ENCODE data around the gene SNX3. TPM values are rescaled to one million over a fixed set of nuclear protein-coding genes. Genes with fewer than 3 reads are reported as not detected.

Gene SNX3
- total RNA-seq, 1 experiment from 2014 or later = 110 TPM

DNA sequence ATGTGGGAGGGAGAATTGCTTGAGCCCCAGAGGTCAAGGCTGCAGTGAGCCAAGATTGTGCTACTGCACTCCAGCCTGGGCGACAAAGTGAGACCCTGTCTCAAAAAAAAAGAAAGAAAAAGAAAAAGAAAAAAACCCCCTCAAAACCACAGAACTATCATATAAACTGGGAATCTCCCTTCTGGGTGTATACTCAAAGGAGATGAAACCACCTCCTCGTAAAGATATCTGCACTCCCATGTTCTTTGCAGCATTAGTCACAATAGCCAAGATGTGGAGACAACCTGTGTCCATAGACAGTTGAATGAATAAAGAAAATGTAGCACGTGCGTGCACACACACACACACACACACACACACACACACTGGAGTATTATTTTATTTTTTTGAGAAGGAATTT is 25.5 kb upstream of the SNX3 start:
- H3K9ac ChIP-seq (ENCODE audit: low read length) = no peak overlapping the region
- no peak overlapping the region for H3K27ac ChIP-seq (ENCODE audit: low read length)
- H2AFZ ChIP-seq (ENCODE audit: low read length) = no peak overlapping the region
- no peaks in the 10 kb centered on the region for H3K4me1 ChIP-seq (ENCODE audit: insufficient read depth, low read length)
- no peaks in the 10 kb centered on the region for H3K36me3 ChIP-seq (ENCODE audit: low read depth, low read length)
- intact Hi-C loops (cut with micrococcal nuclease) = no loop called here
- H3K4me2 ChIP-seq (ENCODE audit: low read length) = no peak overlapping the region
- no peak overlapping the region for H3K4me3 ChIP-seq (ENCODE audit: low read length)
- ATAC-seq (no peak), DNase-seq (no peak)
- H3K27me3 ChIP-seq (ENCODE audit: low read length) = no peaks in the 10 kb centered on the region
- no peaks in the 10 kb centered on the region for H3K9me3 ChIP-seq (ENCODE audit: low read length)
- H3F3A ChIP-seq (ENCODE audit: low read length, unreplicated experiment) = no peaks in the 10 kb centered on the region
- ChIA-PET CTCF (no interaction called here), POLR2A (ENCODE audit: unreplicated experiment) (no interaction called here)
- TF ChIP-seq, protein P1, sequence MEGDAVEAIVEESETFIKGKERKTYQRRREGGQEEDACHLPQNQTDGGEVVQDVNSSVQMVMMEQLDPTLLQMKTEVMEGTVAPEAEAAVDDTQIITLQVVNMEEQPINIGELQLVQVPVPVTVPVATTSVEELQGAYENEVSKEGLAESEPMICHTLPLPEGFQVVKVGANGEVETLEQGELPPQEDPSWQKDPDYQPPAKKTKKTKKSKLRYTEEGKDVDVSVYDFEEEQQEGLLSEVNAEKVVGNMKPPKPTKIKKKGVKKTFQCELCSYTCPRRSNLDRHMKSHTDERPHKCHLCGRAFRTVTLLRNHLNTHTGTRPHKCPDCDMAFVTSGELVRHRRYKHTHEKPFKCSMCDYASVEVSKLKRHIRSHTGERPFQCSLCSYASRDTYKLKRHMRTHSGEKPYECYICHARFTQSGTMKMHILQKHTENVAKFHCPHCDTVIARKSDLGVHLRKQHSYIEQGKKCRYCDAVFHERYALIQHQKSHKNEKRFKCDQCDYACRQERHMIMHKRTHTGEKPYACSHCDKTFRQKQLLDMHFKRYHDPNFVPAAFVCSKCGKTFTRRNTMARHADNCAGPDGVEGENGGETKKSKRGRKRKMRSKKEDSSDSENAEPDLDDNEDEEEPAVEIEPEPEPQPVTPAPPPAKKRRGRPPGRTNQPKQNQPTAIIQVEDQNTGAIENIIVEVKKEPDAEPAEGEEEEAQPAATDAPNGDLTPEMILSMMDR (conservative IDR thresholded peaks at IDR 0.05; ENCODE audit: low read depth, low read length) = no peak
- TF ChIP-seq EZH2 (IDR thresholded peaks at IDR 0.05; ENCODE audit: low read length, unreplicated experiment) (no peak), EZH2phosphoT487 (IDR thresholded peaks at IDR 0.05; ENCODE audit: borderline replicate concordance, low read length) (no peak)
- no peaks in the 10 kb centered on the region for H4K20me1 ChIP-seq (ENCODE audit: low read length)
- no TSS peak for BruUV-seq (replicated peaks)
- H3K79me2 ChIP-seq (ENCODE audit: low read length) = no peaks in the 10 kb centered on the region
- no peaks in the 10 kb centered on the region for H3K9me2 ChIP-seq (replicated peaks; ENCODE audit: low read length)

DNA sequence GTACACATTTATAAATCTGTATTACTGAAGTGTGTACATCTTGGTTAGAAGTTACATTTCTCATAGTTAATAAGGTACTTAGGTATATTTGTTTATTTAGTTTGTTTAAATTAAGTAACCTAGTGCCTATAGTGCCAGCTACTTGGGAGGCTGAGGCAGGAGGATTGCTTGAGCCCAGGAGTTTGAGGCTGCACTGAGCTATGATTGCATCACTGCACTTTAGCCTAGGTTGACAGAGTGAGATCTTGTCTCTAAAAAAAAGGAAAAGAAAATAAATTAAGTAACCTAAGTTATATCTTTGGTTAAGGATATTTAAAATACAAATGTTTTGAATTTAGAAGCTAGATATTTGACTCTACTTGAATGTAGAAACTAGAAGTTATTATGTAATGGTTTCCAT is 24.5 kb upstream of the SNX3 start:
- Histone ChIP-seq H3K4me1 (ENCODE audit: insufficient read depth, low read length) (no peaks in the 10 kb centered on the region), H3K79me2 (ENCODE audit: low read length) (no peaks in the 10 kb centered on the region), H3K4me3 (ENCODE audit: low read length) (no peak overlapping the region), H3K9me2 (replicated peaks; ENCODE audit: low read length) (no peaks in the 10 kb centered on the region), H3K36me3 (ENCODE audit: low read depth, low read length) (no peaks in the 10 kb centered on the region), H3F3A (ENCODE audit: low read length, unreplicated experiment) (no peaks in the 10 kb centered on the region), H3K4me2 (ENCODE audit: low read length) (no peak overlapping the region), H3K27me3 (ENCODE audit: low read length) (no peaks in the 10 kb centered on the region), H3K9me3 (ENCODE audit: low read length) (no peaks in the 10 kb centered on the region), H2AFZ (ENCODE audit: low read length) (no peak overlapping the region), H3K9ac (ENCODE audit: low read length) (no peak overlapping the region), H3K27ac (ENCODE audit: low read length) (no peak overlapping the region), H4K20me1 (ENCODE audit: low read length) (no peaks in the 10 kb centered on the region)
- ATAC-seq = no peak
- TF ChIP-seq, protein P1 (conservative IDR thresholded peaks at IDR 0.05; ENCODE audit: low read depth, low read length) = no peak
- no peak for TF ChIP-seq EZH2 (IDR thresholded peaks at IDR 0.05; ENCODE audit: low read length, unreplicated experiment)
- no peak for TF ChIP-seq EZH2phosphoT487 (IDR thresholded peaks at IDR 0.05; ENCODE audit: borderline replicate concordance, low read length)
- intact Hi-C loops (cut with micrococcal nuclease) = no loop called here
- no peak for DNase-seq
- ChIA-PET CTCF (no interaction called here), POLR2A (ENCODE audit: unreplicated experiment) (no interaction called here)
- BruUV-seq (replicated peaks) = no TSS peak

DNA sequence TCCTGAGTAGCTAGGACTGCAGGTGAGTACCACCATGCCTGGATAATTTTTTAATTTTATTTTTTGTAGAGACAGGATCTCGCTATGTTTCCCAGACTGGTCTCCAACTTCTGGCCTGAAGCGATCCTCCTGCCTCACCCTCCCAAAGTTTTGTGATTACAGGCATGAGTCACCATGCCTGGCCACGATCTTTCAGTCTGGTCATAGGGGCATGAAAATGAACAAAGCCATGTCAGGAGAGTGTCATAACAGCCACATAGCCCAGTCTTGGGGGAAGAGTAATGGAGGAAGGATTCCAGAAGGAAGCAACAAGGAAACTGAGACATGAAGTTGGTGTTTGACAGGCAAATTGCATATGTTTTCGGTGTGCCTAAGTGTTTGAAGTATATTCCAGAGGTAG is 17.0 kb upstream of the SNX3 start:
- Histone ChIP-seq H3K9ac (ENCODE audit: low read length) (no peak overlapping the region), H3K27ac (ENCODE audit: low read length) (no peak overlapping the region), H2AFZ (ENCODE audit: low read length) (no peak overlapping the region), H3K79me2 (ENCODE audit: low read length) (no peaks in the 10 kb centered on the region), H3K36me3 (ENCODE audit: low read depth, low read length) (no peaks in the 10 kb centered on the region), H3K27me3 (ENCODE audit: low read length) (no peaks in the 10 kb centered on the region), H3K9me3 (ENCODE audit: low read length) (no peaks in the 10 kb centered on the region), H3K4me2 (ENCODE audit: low read length) (no peak overlapping the region), H4K20me1 (ENCODE audit: low read length) (no peaks in the 10 kb centered on the region), H3K9me2 (replicated peaks; ENCODE audit: low read length) (no peaks in the 10 kb centered on the region), H3K4me3 (ENCODE audit: low read length) (no peak overlapping the region), H3K4me1 (ENCODE audit: insufficient read depth, low read length) (no peaks in the 10 kb centered on the region), H3F3A (ENCODE audit: low read length, unreplicated experiment) (no peaks in the 10 kb centered on the region)
- intact Hi-C loops (cut with micrococcal nuclease) = no loop called here
- CTCF ChIA-PET = no interaction called here
- POLR2A ChIA-PET (ENCODE audit: unreplicated experiment) = no interaction called here
- TF ChIP-seq, protein P1 (conservative IDR thresholded peaks at IDR 0.05; ENCODE audit: low read depth, low read length) = no peak
- no peak for TF ChIP-seq EZH2 (IDR thresholded peaks at IDR 0.05; ENCODE audit: low read length, unreplicated experiment)
- TF ChIP-seq EZH2phosphoT487 (IDR thresholded peaks at IDR 0.05; ENCODE audit: borderline replicate concordance, low read length) = no peak
- no peak for DNase-seq
- BruUV-seq (replicated peaks) = no TSS peak
- ATAC-seq = no peak
